Endodermal cell (in vitro differentiated cells): ENCODE measurements around the gene GRIK4. TPM values are rescaled to one million over a fixed set of nuclear protein-coding genes. Genes with fewer than 3 reads are reported as not detected.

Experiments
- DNase-seq: peaks from one replicate; pipeline ENCODE4 v3.0.0-alpha.2; 2017
- H3K27ac ChIP-seq: 2 replicates; pipeline ENCODE4 v1.5.1; 2013; ENCODE audit warnings: mild to moderate bottlenecking, low read depth, low read length, moderate library complexity
- H3K27me3 ChIP-seq: 2 replicates; pipeline ENCODE4 v1.6.1; 2013; ENCODE audit warnings: mild to moderate bottlenecking, low read length, moderate library complexity; ENCODE audit not compliant: insufficient read depth, control insufficient read depth, poor library complexity, severe bottlenecking
- H3K36me3 ChIP-seq: 2 replicates; pipeline ENCODE4 v1.7.0; 2013; ENCODE audit warnings: mild to moderate bottlenecking, low read length, moderate library complexity; ENCODE audit not compliant: control insufficient read depth, insufficient read depth
- H3K4me1 ChIP-seq: one replicate; pipeline ENCODE4 v1.7.0; 2013; ENCODE audit warnings: low read length; ENCODE audit not compliant: control insufficient read depth, insufficient read depth
- H3K4me3 ChIP-seq: 2 replicates; pipeline ENCODE4 v1.5.1; 2013; ENCODE audit warnings: mild to moderate bottlenecking, low read length, moderate library complexity
- H3K9ac ChIP-seq: 2 replicates; pipeline ENCODE4 v1.6.1; 2013; ENCODE audit warnings: mild to moderate bottlenecking, low read length, moderate library complexity; ENCODE audit not compliant: poor library complexity, severe bottlenecking; ENCODE audit errors: extremely low read depth
- H3K9me3 ChIP-seq: 2 replicates; pipeline ENCODE4 v1.6.1; 2013; ENCODE audit warnings: mild to moderate bottlenecking, low read length, moderate library complexity; ENCODE audit not compliant: control insufficient read depth
- H3K27ac Mint-ChIP-seq: 2 replicates; pipeline ENCODE4 v1.8.0; 2020; ENCODE audit warnings: mixed read lengths
- H3K27me3 Mint-ChIP-seq: 2 replicates; pipeline ENCODE4 v1.8.0; 2021; ENCODE audit warnings: mild to moderate bottlenecking, mixed read lengths; ENCODE audit not compliant: insufficient read depth
- H3K36me3 Mint-ChIP-seq: 2 replicates; pipeline ENCODE4 v1.8.0; 2020; ENCODE audit warnings: low read depth, mixed read lengths
- H3K4me1 Mint-ChIP-seq: 2 replicates; pipeline ENCODE4 v1.8.0; 2020; ENCODE audit warnings: mixed read lengths
- H3K4me3 Mint-ChIP-seq: 2 replicates; pipeline ENCODE4 v1.8.0; 2020; ENCODE audit warnings: mild to moderate bottlenecking, moderate library complexity, mixed read lengths
- H3K9me3 Mint-ChIP-seq: 2 replicates; pipeline ENCODE4 v1.8.0; 2020; ENCODE audit warnings: mild to moderate bottlenecking, mixed read lengths
- CTCF ChIP-seq: fragments of 200-600 bp; sonication (generic); conservative IDR thresholded peaks from 2 replicates; pipeline ENCODE4 v1.5.0; 2021; ENCODE audit warnings: antibody characterized with exemption, mild to moderate bottlenecking
- WGBS, 2 experiments: methylation state at CpG; one replicate each; pipeline versions ENCODE4 v1.1.5 to v1.1.7; 2013; ENCODE audit warnings: missing lambda C conversion rate in 2 of 2, mixed read lengths in 1 of 2; ENCODE audit not compliant: insufficient coverage in 1 of 2, insufficient read length in 1 of 2; 5-methylcytosine and 5-hydroxymethylcytosine counted together
- total RNA-seq, 2 donors: library from RNA; stranded (reverse); fragmentation: NEBNext Ultra II Directional in 1 of 2; extraction: Animal tissue kit (Norgen Biotek cat#: 25700) in 1 of 2; gene quantifications; 2 replicates in 1 of 2; 3 replicates in 1 of 2; pipeline ENCODE4 v1.2.1, GENCODE V29; 2021

Gene GRIK4
- total RNA-seq, 2 donors from 2014 or later, result 1.7 to 3.5 TPM

- Mint-ChIP-seq H3K27me3 (peaks cover 5% of the 10 kb centered on the region), H3K27ac (no peak overlapping the region), H3K36me3 (no peaks in the 10 kb centered on the region), H3K9me3 (no peaks in the 10 kb centered on the region), H3K4me3 (no peak overlapping the region), H3K4me1 (peaks cover 9% of the 10 kb centered on the region)
- no peak for TF ChIP-seq CTCF
- Histone ChIP-seq H3K4me1 (no peaks in the 10 kb centered on the region), H3K36me3 (no peaks in the 10 kb centered on the region), H3K9ac (no peak overlapping the region), H3K9me3 (no peaks in the 10 kb centered on the region), H3K27me3 (no peaks in the 10 kb centered on the region), H3K4me3 (no peak overlapping the region), H3K27ac (no peak overlapping the region)
- WGBS, 2 experiments, result 83 to 84% methylated on average over 8 to 11 of the region's 11 CpGs
- DNase-seq, result no peak
These were observed 37.8 kb downstream of the GRIK4 start for GRCh38 chr11:120549346-120549745.

- peaks cover 5% of the 10 kb centered on the region for H3K27me3 Mint-ChIP-seq
- TF ChIP-seq CTCF, result no peak
- no peak overlapping the region for H3K4me3 Mint-ChIP-seq
- WGBS, 2 experiments, result 77 to 82% methylated on average over 3 to 5 of the region's 5 CpGs
- Histone ChIP-seq H3K27ac (no peak overlapping the region), H3K9me3 (no peaks in the 10 kb centered on the region), H3K4me1 (peaks cover under 1% of the 10 kb centered on the region), H3K27me3 (no peaks in the 10 kb centered on the region), H3K4me3 (no peak overlapping the region), H3K9ac (no peak overlapping the region), H3K36me3 (no peaks in the 10 kb centered on the region)
- H3K4me1 Mint-ChIP-seq, result peaks cover 13% of the 10 kb centered on the region
- no peaks in the 10 kb centered on the region for H3K9me3 Mint-ChIP-seq
- no peak for DNase-seq
- no peak overlapping the region for H3K27ac Mint-ChIP-seq
- H3K36me3 Mint-ChIP-seq, result no peaks in the 10 kb centered on the region
These were observed 38.5 kb downstream of the GRIK4 start for GRCh38 chr11:120550007-120550406.

- peaks cover 6% of the 10 kb centered on the region for H3K4me1 ChIP-seq
- 88 to 91% methylated on average over 4 to 7 of the region's 7 CpGs for WGBS, 2 experiments
These were observed 39.6 kb downstream of the GRIK4 start for GRCh38 chr11:120551191-120551590.

More at GRCh38 chr11:120551191-120551590, 39.6 kb downstream of the GRIK4 start:
- Mint-ChIP-seq H3K4me3 (no peak overlapping the region), H3K36me3 (no peaks in the 10 kb centered on the region), H3K4me1 (peaks cover 25% of the 10 kb centered on the region), H3K9me3 (no peaks in the 10 kb centered on the region), H3K27ac (no peak overlapping the region), H3K27me3 (peaks cover 11% of the 10 kb centered on the region)
- no peaks in the 10 kb centered on the region for H3K36me3 ChIP-seq
- H3K9me3 ChIP-seq, result no peaks in the 10 kb centered on the region
- no peak overlapping the region for H3K27ac ChIP-seq
- H3K4me3 ChIP-seq, result no peak overlapping the region
- no peaks in the 10 kb centered on the region for H3K27me3 ChIP-seq
- H3K9ac ChIP-seq, result no peak overlapping the region
- no peak for DNase-seq
- no peak for TF ChIP-seq CTCF
